GM23248 (cell line): ENCODE results near the gene SMARCC2.

Source experiments
- EZH2 ChIP-seq: fragments of 200-600 bp; sonication (generic); IDR thresholded peaks from 2 replicates; pipeline ENCODE4 v1.6.1; 2018; ENCODE audit warnings: antibody characterized with exemption, mild to moderate bottlenecking; ENCODE audit not compliant: insufficient read depth, poor library complexity, severe bottlenecking
- EZH2phosphoT487 ChIP-seq: fragments of 200-600 bp; sonication (generic); IDR thresholded peaks from 2 replicates; pipeline ENCODE4 v1.6.1; 2018; ENCODE audit warnings: antibody characterized with exemption, moderate library complexity, mild to moderate bottlenecking, low read depth; ENCODE audit not compliant: insufficient read depth

GRCh38 chr12:56116267-56117081 lies 72.8 kb downstream of the SMARCC2 start, which contains the start of gene RPL41:
- TF ChIP-seq EZH2, result no peak
- no peak for TF ChIP-seq EZH2phosphoT487
